Fibroblast of lung (primary cell): ENCODE results near the gene PRPF6.

ENCODE experiments used
- CTCF ChIP-seq, 2 donors: IDR thresholded peaks in 1 of 2; conservative IDR thresholded peaks in 1 of 2; 1 replicate in 1 of 2; 2 replicates in 1 of 2; pipeline ENCODE4 v1.5.1; 2011 to 2012; ENCODE audit warnings: low read length in 2 of 2, control low read depth in 1 of 2, inconsistent platforms in 1 of 2, low read depth in 1 of 2, mild to moderate bottlenecking in 1 of 2
- EZH2 ChIP-seq: IDR thresholded peaks from 2 replicates; pipeline ENCODE4 v1.5.1; 2012; ENCODE audit warnings: low read length, control low read depth, mild to moderate bottlenecking; ENCODE audit errors: missing control alignments

GRCh38 chr20:64051033-64051452, 70.1 kb downstream of the PRPF6 start:
- no peak for TF ChIP-seq CTCF (conservative IDR thresholded peaks at IDR 0.05 in 1 of 2, IDR thresholded peaks at IDR 0.05 in 1 of 2; ENCODE audit: low read depth in 1 of 2, low read length in 2 of 2)
- no peak for TF ChIP-seq EZH2
